GM13976 (cell line): Measurements from ENCODE around the gene CASKIN2.
"Not testable (repeated sequence)": the region's sequence is repeated elsewhere in the genome, so short reads cannot be mapped to it uniquely, and the experiment has no call there.

Experiments used
- DNase-seq: peaks from one replicate; pipeline ENCODE4 v3.0.0; 2012; ENCODE audit warnings: low spot score
- CTCF ChIP-seq: IDR thresholded peaks from 2 replicates; pipeline ENCODE4 v1.5.1; 2012; ENCODE audit warnings: borderline replicate concordance, mild to moderate bottlenecking; ENCODE audit not compliant: insufficient read depth; ENCODE audit errors: extremely low read depth, missing control alignments, control extremely low read depth
- in situ Hi-C: fragments of 300-500 bp; cut with MboI; formaldehyde crosslinking; loops from one replicate; pipeline ENCODE4 v1.12.0; 2022; ENCODE audit warnings: low sequenced_read_pairs, mixed read lengths, inconsistent platforms; ENCODE audit not compliant: unreplicated experiment

The CASKIN2 gene

GRCh38 chr17:75482098-75482942 is 33.0 kb downstream of the CASKIN2 start:
- no peak for DNase-seq

GRCh38 chr17:75481194-75482068 is 33.9 kb downstream of the CASKIN2 start:
- TF ChIP-seq CTCF, result no peak
- in situ Hi-C loops, result no loop called here
- DNase-seq, result no peak

More at GRCh38 chr17:75482098-75482942, 33.0 kb downstream of the CASKIN2 start:
- TF ChIP-seq CTCF, result no peak
- in situ Hi-C loops, result no loop called here

GRCh38 chr17:75480281-75480680 is 35.1 kb downstream of the CASKIN2 start:
- no peak for TF ChIP-seq CTCF
- no peak for DNase-seq
- in situ Hi-C loops, result no loop called here

GRCh38 chr17:75478508-75478907 is 36.8 kb downstream of the CASKIN2 start:
- TF ChIP-seq CTCF, result no peak
- in situ Hi-C loops, result no loop called here
- no peak for DNase-seq

- DNase-seq, in situ Hi-C loops: not testable (repeated sequence)
Observed at GRCh38 chr17:75477490-75477862, 37.9 kb downstream of the CASKIN2 start.

- TF ChIP-seq CTCF, result no peak
- in situ Hi-C loops, result no loop called here
- DNase-seq, result no peak
Observed at GRCh38 chr17:75476752-75477489, 38.4 kb downstream of the CASKIN2 start.
